ENCODE results near the gene CPLX3. TPM values are rescaled to one million over a fixed set of nuclear protein-coding genes. Genes with fewer than 3 reads are reported as not detected.
A peak's percentile ranks its signal among the peaks of the same experiment; 100 is the strongest.

Gene CPLX3
- total RNA-seq, 1 donor from 2014 or later: not detected

- no peak for DNase-seq
These were observed 21.5 kb upstream of the CPLX3 start for GRCh38 chr15:74804935-74805334.

GRCh38 chr15:74807282-74807681, 19.1 kb upstream of the CPLX3 start:
- DNase-seq: no peak

GRCh38 chr15:74808078-74808839, 18.2 kb upstream of the CPLX3 start:
- DNase-seq: no peak

- no peak for DNase-seq
These were observed 17.6 kb upstream of the CPLX3 start for GRCh38 chr15:74808840-74809229.

- DNase-seq: no peak
These were observed 17.2 kb upstream of the CPLX3 start for GRCh38 chr15:74809242-74809641.

- DNase-seq: no peak
These were observed 16.5 kb upstream of the CPLX3 start for GRCh38 chr15:74809956-74810355.

- no peak for DNase-seq
These were observed 13.9 kb upstream of the CPLX3 start, which contains the start of gene LMAN1L for GRCh38 chr15:74812533-74812932. TSS of gene LMAN1L (plus strand) at chr15:74812835. CDS start at chr15:74812855, 20 bp downstream.

- no peak for DNase-seq
These were observed 11.1 kb upstream of the CPLX3 start for GRCh38 chr15:74815121-74815934.

GRCh38 chr15:74815961-74816360, 10.5 kb upstream of the CPLX3 start:
- DNase-seq: no peak

- no peak for DNase-seq
These were observed 9.6 kb upstream of the CPLX3 start for GRCh38 chr15:74816624-74817369.

GRCh38 chr15:74817370-74817737, 9.1 kb upstream of the CPLX3 start:
- peak; percentile 50 for DNase-seq

GRCh38 chr15:74820056-74820455, 6.4 kb upstream of the CPLX3 start:
- DNase-seq: no peak

- no peak for DNase-seq
These were observed 5.2 kb upstream of the CPLX3 start for GRCh38 chr15:74821091-74821789.

GRCh38 chr15:74821790-74822158, 4.7 kb upstream of the CPLX3 start:
- no peak for DNase-seq

GRCh38 chr15:74822233-74822632, 4.2 kb upstream of the CPLX3 start:
- DNase-seq: no peak

- no peak for DNase-seq
These were observed 3.1 kb upstream of the CPLX3 start for GRCh38 chr15:74823324-74823723.

- no peak for DNase-seq
These were observed 1.5 kb upstream of the CPLX3 start for GRCh38 chr15:74824976-74825375.

- DNase-seq: no peak
These were observed 561 bp upstream of the CPLX3 start for GRCh38 chr15:74825866-74826265.

- no peak for DNase-seq
These were observed 494 bp downstream of the CPLX3 start for GRCh38 chr15:74826921-74827320.

- DNase-seq: no peak
These were observed 1.2 kb downstream of the CPLX3 start for GRCh38 chr15:74827614-74828013.

- DNase-seq: no peak
These were observed 2.4 kb downstream of the CPLX3 start for GRCh38 chr15:74828835-74829234.

GRCh38 chr15:74829486-74829885, 3.1 kb downstream of the CPLX3 start:
- DNase-seq: no peak

GRCh38 chr15:74829991-74830390, 3.6 kb downstream of the CPLX3 start:
- no peak for DNase-seq
